ENCODE data around the gene ACER3.

DNA sequence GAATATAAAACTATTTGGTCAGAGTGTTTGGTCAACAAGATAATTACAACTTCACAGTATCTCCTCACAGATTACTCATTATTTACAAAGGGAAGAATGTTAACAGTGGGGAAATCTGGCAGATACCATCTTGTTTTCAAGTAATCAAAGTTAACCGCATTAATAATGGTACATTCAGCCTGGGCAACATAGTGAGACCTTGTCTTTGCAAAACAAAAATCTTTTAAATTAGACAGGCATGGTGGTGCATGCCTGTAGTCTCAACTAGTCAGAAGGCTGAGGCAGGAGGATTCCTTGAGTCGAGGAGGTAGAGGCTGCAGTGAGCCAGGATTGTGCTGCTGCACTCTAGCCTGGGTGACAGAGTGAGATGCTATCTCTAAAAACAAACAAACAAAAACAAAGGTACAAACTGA lies 78.5 kb downstream of the ACER3 start:
- TF ChIP-seq, protein P1, sequence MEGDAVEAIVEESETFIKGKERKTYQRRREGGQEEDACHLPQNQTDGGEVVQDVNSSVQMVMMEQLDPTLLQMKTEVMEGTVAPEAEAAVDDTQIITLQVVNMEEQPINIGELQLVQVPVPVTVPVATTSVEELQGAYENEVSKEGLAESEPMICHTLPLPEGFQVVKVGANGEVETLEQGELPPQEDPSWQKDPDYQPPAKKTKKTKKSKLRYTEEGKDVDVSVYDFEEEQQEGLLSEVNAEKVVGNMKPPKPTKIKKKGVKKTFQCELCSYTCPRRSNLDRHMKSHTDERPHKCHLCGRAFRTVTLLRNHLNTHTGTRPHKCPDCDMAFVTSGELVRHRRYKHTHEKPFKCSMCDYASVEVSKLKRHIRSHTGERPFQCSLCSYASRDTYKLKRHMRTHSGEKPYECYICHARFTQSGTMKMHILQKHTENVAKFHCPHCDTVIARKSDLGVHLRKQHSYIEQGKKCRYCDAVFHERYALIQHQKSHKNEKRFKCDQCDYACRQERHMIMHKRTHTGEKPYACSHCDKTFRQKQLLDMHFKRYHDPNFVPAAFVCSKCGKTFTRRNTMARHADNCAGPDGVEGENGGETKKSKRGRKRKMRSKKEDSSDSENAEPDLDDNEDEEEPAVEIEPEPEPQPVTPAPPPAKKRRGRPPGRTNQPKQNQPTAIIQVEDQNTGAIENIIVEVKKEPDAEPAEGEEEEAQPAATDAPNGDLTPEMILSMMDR (IDR thresholded peaks at IDR 0.05): no peak
- no peak for TF ChIP-seq POLR2A (IDR thresholded peaks at IDR 0.05)

All from sigmoid colon (tissue), 3 donors.